EL (cell line): ENCODE measurements around the gene TNFRSF13B.
"Not testable (repeated sequence)": the region's sequence is repeated elsewhere in the genome, so short reads cannot be mapped to it uniquely, and the experiment has no call there.

Experiments
- DNase-seq: peaks from one replicate; pipeline ENCODE4 v3.0.0-alpha.2; 2016

The TNFRSF13B gene

GRCh38 chr17:16971458-16972338 lies at the start of gene TNFRSF13B:
TNFRSF13B (minus strand) TSS chr17:16972118; CDS start chr17:16972075, 43 bp downstream.
- DNase-seq = no peak

GRCh38 chr17:17021194-17021863 lies 49.4 kb upstream of the TNFRSF13B start:
- DNase-seq = peak; percentile 28

- DNase-seq = no peak
These were observed 48.9 kb upstream of the TNFRSF13B start for GRCh38 chr17:17020821-17021193.

- no peak for DNase-seq
These were observed 48.1 kb upstream of the TNFRSF13B start for GRCh38 chr17:17019891-17020456.

- DNase-seq = no peak
These were observed 47.5 kb upstream of the TNFRSF13B start for GRCh38 chr17:17019430-17019762.

- DNase-seq = no peak
These were observed 46.9 kb upstream of the TNFRSF13B start for GRCh38 chr17:17018612-17019429.

GRCh38 chr17:17018021-17018441 lies 46.1 kb upstream of the TNFRSF13B start:
- no peak for DNase-seq

GRCh38 chr17:17017343-17018014 lies 45.6 kb upstream of the TNFRSF13B start:
- no peak for DNase-seq

GRCh38 chr17:17016199-17017197 lies 44.6 kb upstream of the TNFRSF13B start:
- DNase-seq = not testable (repeated sequence)

GRCh38 chr17:17015230-17015629 lies 43.3 kb upstream of the TNFRSF13B start:
- no peak for DNase-seq

- peak; percentile 24 for DNase-seq
These were observed 42.8 kb upstream of the TNFRSF13B start for GRCh38 chr17:17014748-17015124.

GRCh38 chr17:17013828-17014747 lies 42.2 kb upstream of the TNFRSF13B start:
- not testable (repeated sequence) for DNase-seq

GRCh38 chr17:17011043-17011907 lies 39.4 kb upstream of the TNFRSF13B start:
- DNase-seq = peak; percentile 98

- DNase-seq = not testable (repeated sequence)
These were observed 38.7 kb upstream of the TNFRSF13B start for GRCh38 chr17:17010545-17011034.

GRCh38 chr17:17009972-17010371 lies 38.1 kb upstream of the TNFRSF13B start:
- not testable (repeated sequence) for DNase-seq

GRCh38 chr17:17008621-17009397 lies 36.9 kb upstream of the TNFRSF13B start:
- not testable (repeated sequence) for DNase-seq

GRCh38 chr17:17007891-17008290 lies 36.0 kb upstream of the TNFRSF13B start:
- DNase-seq = not testable (repeated sequence)
